GM18870 (cell line): ENCODE measurements around the gene DCBLD1.
A peak's percentile ranks its signal among the peaks of the same experiment; 100 is the strongest.

Source experiments
- ATAC-seq: cut with Tn5 transposase; IDR thresholded peaks from one replicate; pipeline ENCODE4 v1.9.1; 2021; ENCODE audit warnings: moderate library complexity; ENCODE audit not compliant: unreplicated experiment

Gene DCBLD1

DNA sequence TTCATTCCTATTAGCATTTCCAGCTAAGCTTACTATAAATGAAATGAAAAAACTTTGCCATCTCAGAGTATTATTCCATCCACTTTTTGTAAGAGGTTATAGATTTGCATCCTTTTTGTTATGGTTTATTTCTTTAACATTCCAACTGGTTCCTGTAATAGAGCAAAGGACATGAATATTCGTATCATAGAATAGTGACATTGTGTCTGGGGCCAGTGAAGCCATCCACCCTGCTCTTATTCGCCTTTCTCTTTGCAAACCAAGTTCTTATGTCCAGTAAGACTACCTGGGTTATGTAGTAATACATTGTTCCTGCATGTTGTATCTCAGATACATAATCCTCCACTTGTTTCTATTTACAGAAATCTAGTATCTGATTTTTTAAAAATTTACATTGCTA, 43.1 kb downstream of the DCBLD1 start:
- no peak for ATAC-seq

GRCh38 chr6:117530467-117531242, 48.2 kb downstream of the DCBLD1 start:
- ATAC-seq, result no peak

- no peak for ATAC-seq
Observed at GRCh38 chr6:117531346-117531745, 48.9 kb downstream of the DCBLD1 start.

DNA sequence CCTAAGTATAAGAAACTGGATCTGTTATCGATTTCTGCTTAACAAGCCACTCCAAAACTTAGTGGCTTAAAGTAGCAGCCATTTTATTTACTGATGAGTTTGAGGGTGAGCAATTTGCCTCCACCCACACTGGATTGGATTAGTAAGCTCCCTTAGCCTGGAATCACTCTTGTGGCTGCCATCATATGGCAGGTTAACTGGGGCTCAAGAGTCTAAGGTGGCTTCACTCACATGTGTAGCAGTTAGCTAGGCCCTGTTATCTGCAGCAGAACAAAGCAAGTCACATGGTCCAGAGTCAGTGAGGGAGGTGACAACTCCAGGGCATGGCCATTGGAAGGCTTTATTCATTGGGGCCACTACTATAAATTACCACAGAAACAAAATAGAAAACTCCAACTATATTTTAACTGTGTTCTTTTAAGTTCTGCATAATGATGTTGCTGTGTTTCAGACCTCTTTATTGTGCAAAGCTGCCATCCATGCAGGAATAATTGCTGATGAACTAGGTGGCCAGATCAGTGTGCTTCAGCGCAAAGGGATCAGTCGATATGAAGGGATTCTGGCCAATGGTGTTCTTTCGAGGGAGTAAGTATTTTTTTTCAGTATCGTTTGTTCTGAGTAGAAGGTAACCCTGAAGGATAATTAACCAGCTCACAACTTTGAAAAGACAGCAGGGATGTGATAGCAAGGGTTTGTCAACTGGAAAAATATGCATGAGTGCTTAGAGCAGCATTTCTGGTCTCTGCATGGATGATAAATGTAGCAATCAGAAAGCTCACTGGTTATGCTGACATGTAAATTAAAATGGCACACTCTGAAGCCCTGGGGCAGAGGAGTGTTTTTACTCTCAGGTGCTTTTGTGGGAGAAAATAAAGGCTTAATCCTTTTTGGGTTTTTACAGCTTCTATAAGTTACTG, 49.6 kb downstream of the DCBLD1 start:
- no peak for ATAC-seq

GRCh38 chr6:117533775-117534174, 51.3 kb downstream of the DCBLD1 start:
- no peak for ATAC-seq

DNA sequence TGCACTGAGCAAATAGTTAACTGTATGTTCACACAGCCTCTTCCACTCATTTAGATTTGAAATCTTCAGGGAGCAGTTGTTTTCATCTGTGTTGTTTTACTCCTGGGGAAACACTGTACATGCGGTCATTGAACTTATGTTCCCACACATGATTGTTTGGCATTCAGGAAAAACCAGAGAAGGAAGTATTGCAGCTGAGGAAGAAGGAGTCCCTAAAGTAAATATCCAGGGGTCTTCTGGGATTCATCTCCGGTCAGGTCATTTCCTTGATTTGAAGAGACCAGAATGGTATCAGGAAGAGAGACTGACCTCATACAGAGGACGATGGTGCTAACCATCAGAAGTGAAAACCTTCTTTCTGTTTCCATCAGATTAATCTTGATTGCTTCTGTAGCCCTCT, 52.5 kb downstream of the DCBLD1 start:
- ATAC-seq, result no peak

GRCh38 chr6:117536317-117536716, 53.8 kb downstream of the DCBLD1 start:
- ATAC-seq, result no peak

- ATAC-seq, result no peak
Observed at GRCh38 chr6:117538615-117539014, 56.1 kb downstream of the DCBLD1 start.

DNA sequence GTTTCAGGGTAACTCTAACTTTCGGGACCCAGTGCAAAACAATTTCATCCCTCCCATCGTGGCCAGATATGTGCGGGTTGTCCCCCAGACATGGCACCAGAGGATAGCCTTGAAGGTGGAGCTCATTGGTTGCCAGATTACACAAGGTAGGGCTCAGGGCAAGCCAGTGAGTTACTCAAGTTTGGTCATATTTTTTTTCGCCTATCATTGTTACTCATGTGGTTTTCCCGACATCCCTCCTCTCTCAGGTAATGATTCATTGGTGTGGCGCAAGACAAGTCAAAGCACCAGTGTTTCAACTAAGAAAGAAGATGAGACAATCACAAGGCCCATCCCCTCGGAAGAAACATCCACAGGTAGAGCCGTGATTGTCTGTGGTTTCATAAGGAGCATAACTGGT, 58.2 kb downstream of the DCBLD1 start:
- ATAC-seq, result no peak

DNA sequence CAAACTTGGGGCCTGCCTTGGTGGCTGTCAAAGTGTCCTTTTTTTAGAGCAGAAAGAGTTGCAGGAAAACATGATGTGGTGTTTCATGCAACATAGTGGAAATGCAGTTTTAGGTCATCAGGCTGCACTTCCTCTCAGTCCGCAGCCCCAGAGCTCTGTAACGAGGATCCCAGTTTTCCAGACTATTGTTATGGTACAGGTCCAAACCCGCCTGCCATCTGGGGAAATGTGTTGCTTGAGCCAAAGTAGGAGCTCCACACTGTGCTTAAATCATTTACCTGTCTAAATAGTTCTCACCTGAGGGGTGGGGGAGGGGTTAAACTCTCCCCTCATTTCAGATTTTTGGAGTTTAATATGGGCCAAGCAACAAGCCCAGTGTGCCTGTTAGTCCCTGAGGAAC, 60.0 kb downstream of the DCBLD1 start:
- ATAC-seq, result no peak

- ATAC-seq, result no peak
Observed at GRCh38 chr6:117544716-117545115, 62.2 kb downstream of the DCBLD1 start.

GRCh38 chr6:117545161-117545595, 62.7 kb downstream of the DCBLD1 start:
- no peak for ATAC-seq

- ATAC-seq, result no peak
Observed at GRCh38 chr6:117546674-117547073, 64.2 kb downstream of the DCBLD1 start.

DNA sequence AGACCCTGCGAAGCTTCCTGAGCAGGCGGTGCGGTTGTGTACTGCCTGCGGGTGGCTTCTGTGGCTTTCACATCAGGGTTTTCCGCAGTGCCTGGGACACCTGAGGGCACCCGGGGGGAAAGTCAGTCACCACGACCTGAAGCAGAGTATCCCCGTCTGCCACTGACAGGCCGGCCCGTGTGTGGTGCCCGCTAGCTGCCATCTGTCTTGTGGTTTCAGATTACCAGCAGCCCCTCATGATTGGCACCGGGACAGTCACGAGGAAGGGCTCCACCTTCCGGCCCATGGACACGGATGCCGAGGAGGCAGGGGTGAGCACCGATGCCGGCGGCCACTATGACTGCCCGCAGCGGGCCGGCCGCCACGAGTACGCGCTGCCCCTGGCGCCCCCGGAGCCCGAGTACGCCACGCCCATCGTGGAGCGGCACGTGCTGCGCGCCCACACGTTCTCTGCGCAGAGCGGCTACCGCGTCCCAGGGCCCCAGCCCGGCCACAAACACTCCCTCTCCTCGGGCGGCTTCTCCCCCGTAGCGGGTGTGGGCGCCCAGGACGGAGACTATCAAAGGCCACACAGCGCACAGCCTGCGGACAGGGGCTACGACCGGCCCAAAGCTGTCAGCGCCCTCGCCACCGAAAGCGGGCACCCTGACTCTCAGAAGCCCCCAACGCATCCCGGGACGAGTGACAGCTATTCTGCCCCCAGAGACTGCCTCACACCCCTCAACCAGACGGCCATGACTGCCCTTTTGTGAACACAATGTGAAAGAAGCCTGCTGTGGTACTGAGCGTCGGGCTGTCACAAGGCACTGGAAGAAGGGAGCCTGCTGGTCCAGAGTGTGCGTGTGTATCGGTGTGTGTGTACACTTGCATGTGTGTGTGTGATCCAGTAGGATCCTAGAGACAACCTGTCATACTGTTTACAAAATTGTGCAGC, 65.5 kb downstream of the DCBLD1 start:
- ATAC-seq, result peak; percentile 36

DNA sequence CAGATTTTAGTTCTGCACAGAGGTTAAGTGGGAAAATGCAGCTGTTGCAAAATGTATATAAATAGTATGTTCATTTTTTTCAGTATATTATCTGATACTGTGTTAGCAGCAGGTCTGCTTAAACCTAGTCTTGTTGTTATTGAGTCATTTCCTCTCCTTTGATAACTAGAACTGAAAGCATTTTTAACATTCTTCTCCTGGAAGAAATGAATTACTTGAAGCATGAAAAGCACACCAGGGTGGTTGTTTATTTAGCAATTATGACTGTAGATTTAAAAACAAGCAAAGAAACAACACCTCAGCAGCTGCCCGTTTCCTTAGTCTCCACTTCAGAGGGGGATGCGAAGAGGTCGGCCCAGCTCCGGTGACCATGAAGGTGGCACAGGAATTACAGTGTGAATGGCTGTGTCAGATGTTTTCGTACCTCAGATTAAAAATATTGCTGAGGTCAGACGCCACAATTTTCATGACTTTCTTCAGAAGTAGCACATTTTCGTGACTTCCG, 66.4 kb downstream of the DCBLD1 start:
- no peak for ATAC-seq

DNA sequence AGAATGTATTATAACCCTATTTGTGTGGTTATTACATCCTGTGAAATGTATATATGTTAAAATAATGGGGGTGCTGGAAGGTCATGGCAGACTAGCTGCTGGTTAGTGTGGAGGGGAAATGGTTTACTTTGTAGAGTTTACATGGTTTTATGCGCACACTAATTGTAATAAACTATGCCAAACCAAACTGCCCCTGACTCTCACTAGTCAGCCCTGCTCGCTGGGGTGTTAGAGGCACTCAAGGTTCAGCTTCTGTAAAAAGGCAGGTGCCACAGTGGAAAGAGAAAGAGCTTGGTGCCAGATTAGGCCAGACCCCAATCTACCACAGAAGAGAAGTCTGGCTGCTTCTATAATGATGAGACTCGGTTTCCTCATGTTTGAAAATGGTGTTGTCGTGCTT, 67.1 kb downstream of the DCBLD1 start:
- ATAC-seq, result no peak

DNA sequence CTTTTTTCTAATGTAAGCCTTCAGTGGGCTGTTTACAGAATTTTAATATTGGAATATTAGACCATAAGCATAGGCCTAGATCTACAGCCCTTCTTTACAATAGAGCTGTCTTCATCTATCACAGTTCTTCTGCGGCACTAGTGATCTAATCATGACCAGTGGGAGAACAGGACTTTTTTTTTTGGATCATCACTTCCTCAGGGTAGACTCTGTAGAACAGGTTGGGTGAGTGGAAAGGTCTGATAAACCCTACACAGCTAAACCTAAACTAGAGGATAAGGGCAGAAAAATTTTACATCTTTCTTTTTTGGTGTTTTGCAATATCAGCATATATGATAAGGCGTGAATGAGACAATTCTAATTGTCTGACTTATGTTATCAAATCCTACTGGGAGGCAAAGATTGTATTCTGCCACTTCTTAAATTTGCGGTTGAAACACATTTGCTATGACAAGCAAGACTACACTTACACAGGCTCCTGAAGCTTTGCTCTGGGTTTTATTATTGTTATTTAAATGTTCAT, 67.7 kb downstream of the DCBLD1 start:
- ATAC-seq, result no peak

DNA sequence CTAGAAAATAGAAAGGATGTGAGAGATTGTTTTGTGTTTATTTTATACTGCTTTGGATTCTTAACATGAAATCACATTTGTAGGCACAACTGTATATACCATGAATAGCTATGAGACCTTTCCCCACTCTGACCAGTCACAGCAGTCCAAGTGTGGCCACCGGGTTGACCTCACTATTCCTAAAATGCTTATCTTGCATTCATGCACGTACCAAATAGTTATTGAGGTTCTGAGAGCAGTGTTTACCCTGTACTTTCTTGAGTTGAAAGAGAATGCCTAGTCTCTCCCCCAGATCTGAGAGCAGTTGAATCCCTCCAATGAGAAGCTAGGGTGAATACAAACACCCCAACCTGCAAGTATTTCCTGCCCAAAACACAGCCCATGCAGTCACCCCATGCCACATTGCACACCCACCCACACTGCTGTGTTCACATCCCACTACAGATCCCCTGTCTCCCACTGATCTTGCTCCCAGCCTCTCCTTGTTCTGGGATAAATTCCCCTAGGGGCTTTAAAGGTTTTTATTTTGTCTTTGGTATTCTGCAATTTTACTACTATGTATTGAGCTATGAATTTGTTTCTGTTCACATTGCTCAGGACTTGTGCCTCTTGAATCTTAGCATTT, 68.3 kb downstream of the DCBLD1 start:
- no peak for ATAC-seq

DNA sequence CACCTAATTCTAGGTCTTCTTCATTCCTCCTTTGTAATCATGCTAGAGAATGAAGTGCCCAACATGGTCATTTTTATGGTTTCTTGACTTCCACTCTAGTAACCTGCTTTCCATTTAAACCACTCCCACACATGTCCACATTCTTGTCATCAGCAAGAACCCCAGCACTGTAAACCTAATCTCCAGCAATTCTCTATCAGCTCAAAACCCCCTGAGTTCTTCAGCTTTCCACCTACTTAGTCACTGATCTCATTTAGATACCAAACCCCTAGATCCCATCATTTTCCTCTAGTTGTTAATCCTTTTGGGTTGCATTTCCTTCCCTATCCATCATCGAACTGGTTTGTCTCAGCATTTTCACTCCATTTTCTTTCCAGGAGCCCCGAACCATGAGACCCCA, 70.1 kb downstream of the DCBLD1 start:
- no peak for ATAC-seq

DNA sequence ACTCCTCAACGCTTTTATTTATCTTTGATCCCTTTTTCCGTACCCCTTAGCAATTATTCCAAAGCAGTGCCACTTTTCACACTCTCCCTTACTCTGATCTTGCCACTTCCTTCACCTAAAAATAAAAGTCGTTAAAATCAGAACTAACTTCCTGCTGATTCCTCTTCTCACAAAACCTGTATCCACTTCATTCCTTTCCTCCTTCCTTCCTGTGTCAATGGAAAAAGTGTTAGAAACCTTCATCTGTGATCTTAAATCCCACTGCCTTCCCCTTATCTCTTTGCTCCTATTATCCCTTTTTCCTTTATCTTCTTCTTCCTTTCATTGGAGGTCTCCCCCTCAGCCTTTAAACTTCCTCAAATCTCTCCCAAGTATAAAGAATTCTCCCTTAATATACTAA, 70.7 kb downstream of the DCBLD1 start:
- ATAC-seq, result no peak
